ENCODE results near the gene HCN1.

GRCh38 chr5:45725537-45725936 is 29.4 kb upstream of the HCN1 start:
- TF ChIP-seq POLR2AphosphoS5 (IDR thresholded peaks at IDR 0.05) (no peak), POLR2A (IDR thresholded peaks at IDR 0.05) (no peak), CTCF (IDR thresholded peaks at IDR 0.05) (no peak), EP300 (IDR thresholded peaks at IDR 0.05) (no peak)

Data from sigmoid colon (tissue), 4 donors.